Activated naive CD4-positive, alpha-beta T cell treated with Interleukin-2 at 50 U/mL for 16 hours (primary cell): ENCODE results near the gene DMD.

Experiments used
- DNase-seq: peaks from one replicate; pipeline ENCODE4 v3.0.0-alpha.2; 2020

DMD gene

GRCh38 chrX:31316340-31316991 lies 1894.9 kb downstream of the DMD start:
- no peak for DNase-seq

- no peak for DNase-seq
These were observed 1896.4 kb downstream of the DMD start for GRCh38 chrX:31314921-31315320.

- DNase-seq = no peak
These were observed 1903.4 kb downstream of the DMD start for GRCh38 chrX:31307952-31308351.

GRCh38 chrX:31302573-31303075 lies 1908.7 kb downstream of the DMD start:
- no peak for DNase-seq

GRCh38 chrX:31301941-31302340 lies 1909.4 kb downstream of the DMD start:
- no peak for DNase-seq

- DNase-seq = no peak
These were observed 1910.1 kb downstream of the DMD start for GRCh38 chrX:31301203-31301602.

- no peak for DNase-seq
These were observed 1912.4 kb downstream of the DMD start for GRCh38 chrX:31298916-31299315.

GRCh38 chrX:31297881-31298280 lies 1913.5 kb downstream of the DMD start:
- DNase-seq = no peak

GRCh38 chrX:31294475-31294874 lies 1916.9 kb downstream of the DMD start:
- no peak for DNase-seq

- no peak for DNase-seq
These were observed 1917.9 kb downstream of the DMD start for GRCh38 chrX:31293409-31293808.

GRCh38 chrX:31291131-31291530 lies 1920.2 kb downstream of the DMD start:
- DNase-seq = no peak

GRCh38 chrX:31287861-31288260 lies 1923.5 kb downstream of the DMD start:
- no peak for DNase-seq

GRCh38 chrX:31280580-31280979 lies 1930.8 kb downstream of the DMD start:
- no peak for DNase-seq

GRCh38 chrX:31279359-31279758 lies 1932.0 kb downstream of the DMD start:
- no peak for DNase-seq

GRCh38 chrX:31272472-31272775 lies 1938.9 kb downstream of the DMD start:
- DNase-seq = no peak

- no peak for DNase-seq
These were observed 1939.5 kb downstream of the DMD start for GRCh38 chrX:31271615-31272471.

GRCh38 chrX:31269914-31270313 lies 1941.4 kb downstream of the DMD start:
- DNase-seq = no peak

GRCh38 chrX:31268359-31268758 lies 1943.0 kb downstream of the DMD start:
- no peak for DNase-seq

- DNase-seq = peak; percentile 11
These were observed 1944.9 kb downstream of the DMD start for GRCh38 chrX:31266203-31267076.

- DNase-seq = no peak
These were observed 1946.0 kb downstream of the DMD start for GRCh38 chrX:31265383-31265782.

GRCh38 chrX:31260351-31260750 lies 1951.0 kb downstream of the DMD start:
- no peak for DNase-seq

GRCh38 chrX:31258166-31258565 lies 1953.2 kb downstream of the DMD start:
- no peak for DNase-seq

- DNase-seq = no peak
These were observed 1955.9 kb downstream of the DMD start for GRCh38 chrX:31255310-31256033.
